PC-9 (cell line): Measurements from ENCODE around the gene TRAT1. TPM values are rescaled to one million over a fixed set of nuclear protein-coding genes. Genes with fewer than 3 reads are reported as not detected.
A peak's percentile ranks its signal among the peaks of the same experiment; 100 is the strongest.

Source experiments
- BruUV-seq: library from RNA; stranded (reverse); fragments of 400-500 nt; replicated peaks from 2 replicates; lab custom pipeline; 2021; lab: Mats Ljungman, UMichigan
- CTCF ChIA-PET: fragments of 300-600 bp; sonication (Branson Sonifier 250); formaldehyde crosslinking; loops from one replicate; lab custom pipeline; 2022; ENCODE audit warnings: antibody characterized with exemption; lab: Charles Lee
- POLR2A ChIA-PET: fragments of 300-600 bp; sonication (Branson Sonifier 250); formaldehyde crosslinking; loops from one replicate; lab custom pipeline; 2022; ENCODE audit warnings: antibody characterized with exemption; ENCODE audit not compliant: unreplicated experiment; lab: Charles Lee
- DNase-seq, 2 experiments: peaks; one replicate each; pipeline versions ENCODE4 v3.0.0 to v3.0.0-alpha.2; 2015 to 2022; ENCODE audit warnings: mixed read lengths in 1 of 2
- H2AFZ ChIP-seq: fragments of 200-600 bp; sonication (generic); 2 replicates; pipeline ENCODE4 v1.8.1; 2017; ENCODE audit warnings: antibody characterized with exemption
- H3F3A ChIP-seq: fragments of 200-600 bp; sonication (generic); 2 replicates; pipeline ENCODE4 v1.8.1; 2017; ENCODE audit warnings: antibody characterized with exemption, mild to moderate bottlenecking, low read depth; ENCODE audit not compliant: insufficient read depth
- H3K27ac ChIP-seq: fragments of 200-600 bp; sonication (generic); 2 replicates; pipeline ENCODE4 v1.6.1; 2016; ENCODE audit warnings: mixed run types
- H3K27me3 ChIP-seq: fragments of 200-600 bp; sonication (generic); 2 replicates; pipeline ENCODE4 v1.6.1; 2016; ENCODE audit warnings: low read depth, mixed run types; ENCODE audit not compliant: insufficient read depth
- H3K36me3 ChIP-seq: fragments of 200-600 bp; sonication (generic); 2 replicates; pipeline ENCODE4 v1.6.1; 2016; ENCODE audit warnings: low read depth, mixed run types
- H3K4me1 ChIP-seq: fragments of 200-600 bp; sonication (generic); replicated peaks from 2 replicates; pipeline ENCODE4 v1.6.1; 2016; ENCODE audit warnings: mixed run types; ENCODE audit not compliant: insufficient read depth
- H3K4me2 ChIP-seq: fragments of 200-600 bp; sonication (generic); 2 replicates; pipeline ENCODE4 v1.6.1; 2017; ENCODE audit warnings: mixed run types
- H3K4me3 ChIP-seq: fragments of 200-600 bp; sonication (generic); 2 replicates; pipeline ENCODE4 v1.6.1; 2016; ENCODE audit warnings: mixed run types
- H3K79me2 ChIP-seq: fragments of 200-600 bp; sonication (generic); 2 replicates; pipeline ENCODE4 v1.6.1; 2017; ENCODE audit warnings: low read depth, mixed run types
- H3K9me2 ChIP-seq: fragments of 200-600 bp; sonication (generic); 2 replicates; pipeline ENCODE4 v1.8.1; 2017; ENCODE audit warnings: mild to moderate bottlenecking; ENCODE audit not compliant: insufficient read depth
- H3K9me3 ChIP-seq: fragments of 200-600 bp; sonication (generic); 2 replicates; pipeline ENCODE4 v1.8.1; 2016; ENCODE audit warnings: low read depth; ENCODE audit not compliant: insufficient read depth
- H4K20me1 ChIP-seq: fragments of 200-600 bp; sonication (generic); 2 replicates; pipeline ENCODE4 v1.8.1; 2017; ENCODE audit not compliant: insufficient read depth
- CTCF ChIP-seq: fragments of 200-600 bp; sonication (generic); conservative IDR thresholded peaks from 2 replicates; pipeline ENCODE4 v1.6.1; 2017; ENCODE audit warnings: mixed run types, antibody characterized with exemption, mild to moderate bottlenecking, moderate library complexity
- EZH2 ChIP-seq: fragments of 200-600 bp; sonication (generic); IDR thresholded peaks from 2 replicates; pipeline ENCODE4 v1.8.0; 2017; ENCODE audit warnings: antibody characterized with exemption, low read depth
- intact Hi-C: fragments of 100-400 bp; cut with micrococcal nuclease; formaldehyde crosslinking; loops from one replicate; pipeline ENCODE4 v1.10.0; 2022; ENCODE audit not compliant: unreplicated experiment
- total RNA-seq: library from RNA; stranded (reverse); gene quantifications from 2 replicates; pipeline ENCODE4 v1.2.3, GENCODE V29; 2021

TRAT1 gene
- total RNA-seq, 1 experiment from 2014 or later: not detected

GRCh38 chr3:108826309-108827187 lies 4.0 kb downstream of the TRAT1 start:
- intact Hi-C loops: no loop called here
- CTCF ChIA-PET: no interaction called here

GRCh38 chr3:108830381-108830780 lies 7.8 kb downstream of the TRAT1 start:
- CTCF ChIA-PET: interaction anchor here (0.6 kb wide), 1 partner anchor 1032 kb away, joined by 7 read pairs; no protein-coding TSS in a partner anchor
- Histone ChIP-seq H3K4me1 (no peaks in the 10 kb centered on the region), H4K20me1 (no peaks in the 10 kb centered on the region), H2AFZ (0 out of 2 replicates have a peak overlapping the region, but pooled peaks have one; percentile 9), H3F3A (no peaks in the 10 kb centered on the region), H3K4me2 (no peak overlapping the region), H3K9me2 (no peaks in the 10 kb centered on the region), H3K79me2 (no peaks in the 10 kb centered on the region), H3K4me3 (no peak overlapping the region), H3K36me3 (no peaks in the 10 kb centered on the region), H3K9me3 (no peaks in the 10 kb centered on the region), H3K27me3 (no peaks in the 10 kb centered on the region), H3K27ac (no peak overlapping the region)
- TF ChIP-seq EZH2 (no peak), CTCF (no peak)
- no peak for DNase-seq
- intact Hi-C loops: no loop called here
- POLR2A ChIA-PET: no interaction called here
- no TSS peak for BruUV-seq

More at GRCh38 chr3:108826309-108827187, 4.0 kb downstream of the TRAT1 start:
- Histone ChIP-seq H3K4me1 (no peaks in the 10 kb centered on the region), H3K4me3 (no peak overlapping the region), H3F3A (no peaks in the 10 kb centered on the region), H2AFZ (no peak overlapping the region), H3K9me3 (no peaks in the 10 kb centered on the region), H3K79me2 (no peaks in the 10 kb centered on the region), H3K36me3 (no peaks in the 10 kb centered on the region), H3K27me3 (no peaks in the 10 kb centered on the region), H3K9me2 (no peaks in the 10 kb centered on the region), H3K27ac (no peak overlapping the region), H4K20me1 (no peaks in the 10 kb centered on the region), H3K4me2 (no peak overlapping the region)
- TF ChIP-seq EZH2: no peak
- TF ChIP-seq CTCF: no peak
- POLR2A ChIA-PET: no interaction called here
- BruUV-seq: no TSS peak
- DNase-seq: no peak

GRCh38 chr3:108830991-108831614 lies 8.5 kb downstream of the TRAT1 start:
- intact Hi-C loops: no loop called here
- H3K27me3 ChIP-seq: no peaks in the 10 kb centered on the region
- CTCF ChIA-PET: no interaction called here
- H3K9me3 ChIP-seq: no peaks in the 10 kb centered on the region
- no peaks in the 10 kb centered on the region for H4K20me1 ChIP-seq
- no peak for TF ChIP-seq CTCF
- TF ChIP-seq EZH2: no peak
- H3K4me3 ChIP-seq: no peak overlapping the region
- H2AFZ ChIP-seq: 0 out of 2 replicates have a peak overlapping the region, but pooled peaks have one; percentile 9
- BruUV-seq: no TSS peak
- no peak for DNase-seq
- H3K9me2 ChIP-seq: no peaks in the 10 kb centered on the region
- no peak overlapping the region for H3K4me2 ChIP-seq
- no peaks in the 10 kb centered on the region for H3K36me3 ChIP-seq
- POLR2A ChIA-PET: interaction anchor here (0.7 kb wide), 1 partner anchor 10 kb away, joined by 7 read pairs; no protein-coding TSS in a partner anchor
- H3K79me2 ChIP-seq: no peaks in the 10 kb centered on the region
- H3K4me1 ChIP-seq: no peaks in the 10 kb centered on the region
- H3K27ac ChIP-seq: no peak overlapping the region
- no peaks in the 10 kb centered on the region for H3F3A ChIP-seq
